Endothelial cell (in vitro differentiated cells): Measurements from ENCODE around the gene GMDS. TPM values are rescaled to one million over a fixed set of nuclear protein-coding genes. Genes with fewer than 3 reads are reported as not detected.

Experiments used
- DNase-seq: peaks from one replicate; pipeline ENCODE4 v3.0.0; 2021; ENCODE audit warnings: low spot score
- H3K27ac Mint-ChIP-seq: one replicate; pipeline ENCODE4 v1.8.0; 2021; ENCODE audit warnings: mixed read lengths, inconsistent platforms; ENCODE audit not compliant: unreplicated experiment
- H3K27me3 Mint-ChIP-seq: one replicate; pipeline ENCODE4 v1.8.0; 2021; ENCODE audit warnings: mild to moderate bottlenecking, moderate library complexity, mixed read lengths, inconsistent platforms; ENCODE audit not compliant: unreplicated experiment
- H3K36me3 Mint-ChIP-seq: one replicate; pipeline ENCODE4 v1.8.0; 2021; ENCODE audit warnings: mild to moderate bottlenecking, low read depth, mixed read lengths, inconsistent platforms; ENCODE audit not compliant: unreplicated experiment
- H3K4me1 Mint-ChIP-seq: one replicate; pipeline ENCODE4 v1.8.0; 2021; ENCODE audit warnings: mild to moderate bottlenecking, mixed read lengths, inconsistent platforms; ENCODE audit not compliant: unreplicated experiment
- H3K4me3 Mint-ChIP-seq: one replicate; pipeline ENCODE4 v1.8.0; 2021; ENCODE audit warnings: mild to moderate bottlenecking, mixed read lengths, inconsistent platforms; ENCODE audit not compliant: unreplicated experiment
- H3K9me3 Mint-ChIP-seq: one replicate; pipeline ENCODE4 v1.8.0; 2021; ENCODE audit warnings: mixed read lengths, inconsistent platforms; ENCODE audit not compliant: unreplicated experiment
- CTCF ChIP-seq: fragments of 200-600 bp; sonication (generic); IDR thresholded peaks from one replicate; pipeline ENCODE4 v1.5.0; 2021; ENCODE audit warnings: antibody characterized with exemption; ENCODE audit not compliant: unreplicated experiment
- total RNA-seq: library from RNA; stranded (reverse); fragmentation: NEBNext Ultra II Directional; extraction: Animal tissue kit (Norgen Biotek cat#: 25700); gene quantifications from one replicate; pipeline ENCODE4 v1.2.1, GENCODE V29; 2021; ENCODE audit not compliant: unreplicated experiment

GMDS gene
- total RNA-seq, 1 donor from 2014 or later: 36.0 TPM

DNA sequence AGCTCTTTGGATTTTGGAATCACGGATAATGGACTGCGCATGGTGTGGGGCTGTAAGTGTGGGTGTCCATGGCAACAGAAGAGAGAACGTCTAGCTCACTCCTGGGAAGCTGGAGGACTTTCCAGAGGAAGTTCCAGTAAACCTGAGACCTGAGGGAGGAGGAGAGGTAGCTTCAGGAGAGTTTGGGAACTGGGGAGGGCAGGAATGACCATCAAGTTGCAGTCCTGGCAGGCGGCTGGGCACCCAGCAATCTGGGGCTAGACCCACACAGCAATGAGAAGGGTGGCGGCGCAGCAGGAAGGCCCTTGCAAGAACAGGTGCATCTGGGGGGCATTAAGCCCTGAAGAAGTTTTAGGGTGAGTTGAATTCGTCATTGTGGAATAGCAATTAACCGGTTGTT lies 539.8 kb downstream of the GMDS start:
- H3K27me3 Mint-ChIP-seq: no peaks in the 10 kb centered on the region
- TF ChIP-seq CTCF: no peak
- H3K4me1 Mint-ChIP-seq: peaks cover 21% of the 10 kb centered on the region
- no peak overlapping the region for H3K4me3 Mint-ChIP-seq
- no peak overlapping the region for H3K27ac Mint-ChIP-seq
- H3K9me3 Mint-ChIP-seq: no peaks in the 10 kb centered on the region
- DNase-seq: no peak
- H3K36me3 Mint-ChIP-seq: no peaks in the 10 kb centered on the region

GRCh38 chr6:1705183-1705582 lies 540.2 kb downstream of the GMDS start:
- Mint-ChIP-seq H3K27ac (no peak overlapping the region), H3K27me3 (no peaks in the 10 kb centered on the region), H3K36me3 (no peaks in the 10 kb centered on the region), H3K4me1 (peaks cover 21% of the 10 kb centered on the region), H3K4me3 (no peak overlapping the region), H3K9me3 (no peaks in the 10 kb centered on the region)
- no peak for DNase-seq
- no peak for TF ChIP-seq CTCF

DNA sequence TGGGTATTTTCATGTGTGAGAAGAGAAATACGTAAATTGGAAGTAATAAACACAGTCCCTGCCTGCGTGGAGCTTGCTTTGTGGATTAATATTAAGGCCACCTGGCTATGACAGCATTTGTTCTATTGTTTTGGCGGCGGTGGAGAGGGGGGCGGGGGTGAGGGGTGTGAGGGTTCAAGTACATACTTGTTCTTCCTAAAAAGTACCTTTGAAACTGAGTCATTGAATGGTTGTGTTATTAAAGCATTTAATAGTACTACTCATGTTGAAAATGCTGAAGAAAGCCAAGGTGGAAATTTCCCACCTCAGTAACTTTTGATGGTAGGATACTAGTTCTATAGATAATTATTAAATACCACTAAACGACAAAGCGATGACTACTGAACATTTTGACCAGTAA lies 540.7 kb downstream of the GMDS start:
- H3K4me1 Mint-ChIP-seq: peaks cover 21% of the 10 kb centered on the region
- H3K9me3 Mint-ChIP-seq: no peaks in the 10 kb centered on the region
- H3K27me3 Mint-ChIP-seq: no peaks in the 10 kb centered on the region
- no peak overlapping the region for H3K4me3 Mint-ChIP-seq
- no peak for TF ChIP-seq CTCF
- no peaks in the 10 kb centered on the region for H3K36me3 Mint-ChIP-seq
- DNase-seq: no peak
- H3K27ac Mint-ChIP-seq: no peak overlapping the region

DNA sequence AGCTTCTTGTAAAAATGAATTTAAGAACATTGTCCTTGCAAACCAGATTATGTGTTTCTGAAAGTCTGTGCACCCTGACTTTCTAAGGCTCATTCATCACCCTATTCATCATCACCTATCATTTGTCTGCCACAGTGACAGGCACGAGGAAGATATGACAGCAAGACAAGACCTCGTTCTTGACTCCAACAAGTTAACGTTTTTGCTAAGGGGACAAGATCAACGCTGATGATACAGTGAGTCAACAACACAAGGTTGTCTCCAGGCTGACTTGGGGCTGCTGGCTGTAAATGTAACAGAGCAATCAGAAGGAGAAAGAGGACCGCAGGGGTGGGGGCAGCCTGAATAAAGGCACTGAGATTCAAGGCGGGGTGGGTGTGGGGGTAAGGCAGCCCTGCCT lies 541.5 kb downstream of the GMDS start:
- no peak overlapping the region for H3K27ac Mint-ChIP-seq
- H3K27me3 Mint-ChIP-seq: no peaks in the 10 kb centered on the region
- no peaks in the 10 kb centered on the region for H3K9me3 Mint-ChIP-seq
- H3K4me3 Mint-ChIP-seq: no peak overlapping the region
- no peaks in the 10 kb centered on the region for H3K36me3 Mint-ChIP-seq
- H3K4me1 Mint-ChIP-seq: peaks cover 25% of the 10 kb centered on the region
- no peak for DNase-seq
- no peak for TF ChIP-seq CTCF

- Mint-ChIP-seq H3K9me3 (no peaks in the 10 kb centered on the region), H3K27me3 (no peaks in the 10 kb centered on the region), H3K36me3 (no peaks in the 10 kb centered on the region), H3K4me1 (peaks cover 31% of the 10 kb centered on the region), H3K27ac (no peak overlapping the region), H3K4me3 (no peak overlapping the region)
- no peak for DNase-seq
- no peak for TF ChIP-seq CTCF
Observed at GRCh38 chr6:1703091-1703855, 542.1 kb downstream of the GMDS start.
